Left hindlimb (tissue), 1 donor: Measurements from ENCODE around the gene CTSE.

ENCODE experiments used
- DNase-seq: peaks from one replicate; pipeline ENCODE4 v3.0.0-alpha.2; 2018

Gene CTSE

DNA sequence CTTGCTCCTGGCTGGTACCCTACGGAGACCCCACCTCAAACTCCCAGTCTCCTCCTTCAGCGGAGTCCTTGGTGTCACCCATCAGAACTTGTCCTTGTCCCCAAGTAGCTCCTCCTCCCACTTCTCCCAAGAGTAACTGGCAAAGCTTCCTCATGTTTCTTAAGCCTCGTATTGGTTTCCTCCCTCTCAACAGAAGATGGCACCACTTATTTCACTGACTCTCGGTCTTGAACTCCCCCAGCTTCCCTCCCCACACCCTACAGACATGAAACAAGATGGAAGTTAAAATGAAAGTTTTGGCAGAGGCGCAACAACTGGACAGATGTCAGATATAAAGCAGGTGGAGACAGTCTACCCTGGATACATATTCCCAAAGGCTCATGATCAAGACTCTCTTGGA, 33.9 kb downstream of the CTSE start:
- no peak for DNase-seq

DNA sequence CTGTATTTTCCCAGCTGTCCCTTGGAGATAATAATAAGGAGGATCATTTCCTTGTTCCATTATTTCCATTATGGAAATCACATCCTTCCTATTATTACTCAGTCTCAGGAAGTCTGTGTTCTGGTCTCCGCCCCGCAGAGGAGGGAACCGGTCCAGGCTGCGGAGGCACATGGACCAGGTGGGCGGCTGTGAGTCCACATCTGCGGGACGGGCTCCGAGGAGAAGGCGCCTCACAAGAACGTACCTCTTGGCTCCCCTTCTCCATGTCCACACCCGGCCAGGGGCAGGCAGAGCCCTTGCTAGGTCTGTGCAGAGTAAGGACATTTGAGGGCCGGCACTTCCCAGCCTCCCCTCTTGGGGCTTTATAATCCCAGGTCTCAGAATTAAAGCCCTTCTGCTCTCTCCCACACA, 35.1 kb downstream of the CTSE start:
- DNase-seq, result peak; percentile 53

DNA sequence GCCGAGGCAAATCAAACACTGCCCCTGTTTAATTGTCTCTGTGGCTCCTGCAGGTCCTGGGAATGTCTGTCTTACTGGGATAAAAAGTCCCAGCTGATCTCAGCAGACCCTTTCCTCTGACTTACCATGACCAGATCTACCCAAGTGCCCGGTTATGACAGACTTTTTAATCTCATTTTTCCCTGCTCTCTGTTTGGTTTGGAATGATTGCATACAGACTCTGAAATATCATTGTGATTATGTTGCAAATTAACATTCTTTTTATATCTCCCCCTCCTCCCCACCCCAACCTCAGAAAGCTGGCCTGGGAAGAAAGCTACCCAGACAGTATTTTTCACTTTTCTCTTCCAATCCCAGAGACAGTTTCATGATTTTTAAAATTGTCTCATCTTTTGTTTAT, 36.8 kb downstream of the CTSE start:
- no peak for DNase-seq

DNA sequence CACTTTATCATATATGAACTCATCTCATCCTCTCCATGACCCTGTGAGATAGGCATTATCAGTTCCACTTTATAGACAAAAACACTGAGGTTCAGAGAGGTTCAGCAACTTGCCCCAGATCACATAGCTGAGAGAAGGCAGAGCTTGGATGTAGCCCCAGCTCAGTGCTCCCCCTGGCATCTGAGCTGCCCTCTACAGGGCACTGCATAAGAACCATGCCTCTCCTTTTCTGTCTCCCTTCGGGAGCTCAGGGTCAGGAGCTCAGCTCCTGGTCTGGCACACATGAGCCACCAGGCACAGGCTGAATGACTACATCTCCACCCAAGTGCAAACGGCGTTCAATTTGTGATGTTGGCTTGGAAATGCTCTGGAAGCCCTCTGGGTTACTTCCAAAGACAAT, 37.4 kb downstream of the CTSE start:
- no peak for DNase-seq

DNA sequence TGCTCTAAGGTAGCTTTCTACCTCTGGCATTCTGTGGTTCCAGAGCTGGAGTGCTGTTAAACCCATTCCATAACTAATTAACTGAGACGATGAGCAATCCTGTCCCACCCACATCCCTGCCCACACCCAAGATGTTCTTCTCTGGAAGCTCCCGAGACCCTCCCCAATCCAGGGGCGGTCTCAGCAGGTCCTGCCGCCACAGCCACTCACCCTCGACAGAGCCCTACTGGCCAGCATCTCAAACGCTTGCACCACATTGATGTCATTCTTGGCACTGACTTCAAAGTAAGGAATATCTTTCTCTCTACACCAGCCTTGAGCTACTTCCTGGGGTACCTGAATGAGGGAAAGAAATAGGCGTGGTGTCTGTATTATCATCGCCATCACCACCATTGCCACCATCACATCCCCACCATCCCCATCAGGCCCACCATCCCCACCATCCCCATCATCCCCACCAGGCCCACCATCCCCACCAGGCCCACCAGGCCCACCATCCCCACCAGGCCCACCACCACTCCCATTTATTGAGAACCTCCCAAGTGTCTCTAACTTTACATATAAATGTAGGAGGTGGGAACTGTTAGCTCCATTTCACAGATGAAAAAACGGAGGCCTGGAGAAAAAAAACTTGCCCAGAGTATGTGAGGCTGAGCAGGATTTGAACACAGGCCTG, 38.2 kb downstream of the CTSE start:
- no peak for DNase-seq

DNA sequence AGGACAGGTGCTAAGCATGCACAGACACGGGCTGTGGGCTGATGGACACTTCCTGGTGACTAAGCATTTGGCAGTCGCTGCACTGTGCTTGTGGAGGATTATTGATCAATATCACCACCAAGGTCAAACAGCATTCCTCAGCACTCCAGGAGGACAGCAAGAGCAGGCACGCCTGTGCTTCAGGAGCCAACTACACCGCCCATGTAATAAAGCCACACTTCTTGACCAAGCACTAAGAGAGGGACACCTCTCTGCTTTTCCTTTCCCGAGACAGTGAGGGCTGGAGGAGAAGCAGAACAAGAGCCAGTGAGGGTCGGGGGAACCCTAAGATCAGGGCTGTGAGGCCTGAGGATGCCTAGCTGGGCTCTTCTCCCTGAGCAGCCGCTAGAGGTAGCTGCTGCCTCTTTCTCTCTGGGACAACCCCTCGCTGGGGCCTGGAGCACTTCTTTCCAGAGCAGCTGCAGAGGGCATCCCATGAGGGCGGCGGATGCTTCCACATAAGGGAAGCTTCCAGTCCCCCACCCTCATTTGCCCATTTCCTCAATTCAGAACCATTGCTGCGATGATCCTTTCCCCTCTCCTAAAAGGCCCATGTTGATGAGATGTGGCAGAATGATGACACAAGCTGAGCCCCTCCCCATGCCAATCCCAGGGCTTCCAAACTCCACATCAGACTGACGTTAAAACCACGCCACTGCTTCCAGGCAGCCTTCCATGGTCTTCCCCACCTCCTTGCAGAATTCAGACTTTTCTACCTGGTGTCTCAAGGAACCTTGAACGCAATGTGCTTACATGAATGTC, 39.6 kb downstream of the CTSE start:
- peak; percentile 80 for DNase-seq

DNA sequence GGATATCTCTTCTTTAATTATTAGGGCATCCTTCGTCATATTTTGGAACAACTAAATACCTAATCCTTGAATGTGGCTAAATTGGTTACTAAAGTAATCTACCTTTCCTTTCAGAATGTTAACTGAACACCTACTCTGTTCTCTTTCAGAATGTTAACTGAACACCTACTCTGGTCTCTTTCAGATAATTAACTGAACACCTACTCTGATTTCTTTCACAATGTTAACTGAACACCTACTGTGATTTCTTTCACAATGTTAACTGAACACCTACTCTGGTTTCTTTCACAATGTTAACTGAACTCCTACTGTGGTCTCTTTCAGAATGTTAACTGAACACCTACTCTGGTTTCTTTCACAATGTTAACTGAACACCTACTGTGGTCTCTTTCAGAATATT, 42.4 kb downstream of the CTSE start:
- no peak for DNase-seq

DNA sequence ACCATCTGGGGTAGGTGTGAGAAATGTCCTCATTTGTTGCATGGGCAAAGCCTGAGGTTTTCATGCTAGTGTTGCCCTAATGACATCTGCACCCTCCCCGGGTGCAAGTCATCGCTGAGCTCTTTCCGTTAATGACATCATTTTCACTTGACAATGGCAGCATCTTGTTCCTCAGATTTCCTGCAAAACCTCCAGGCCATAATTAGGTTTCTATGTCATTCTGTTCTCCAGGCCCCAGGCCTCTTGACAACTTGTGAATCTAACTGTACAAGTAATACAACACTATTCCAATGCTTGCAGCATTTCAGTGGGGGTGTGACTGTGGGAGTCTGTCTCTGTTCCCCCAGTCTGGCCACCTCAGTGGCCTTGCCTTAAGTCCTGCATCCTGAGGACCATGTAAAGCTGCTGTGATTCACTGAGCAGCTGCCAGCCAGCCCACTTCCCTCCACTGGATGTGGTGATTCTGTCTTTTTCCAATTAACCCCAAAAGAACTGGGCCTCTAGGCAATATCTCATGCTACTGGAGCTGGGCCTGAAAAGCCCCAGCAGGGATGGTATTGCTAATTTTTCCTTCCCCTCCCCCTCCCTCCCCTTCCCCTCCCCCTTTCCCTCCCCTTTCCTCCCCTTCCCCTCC, 43.3 kb downstream of the CTSE start:
- DNase-seq, result no peak

DNA sequence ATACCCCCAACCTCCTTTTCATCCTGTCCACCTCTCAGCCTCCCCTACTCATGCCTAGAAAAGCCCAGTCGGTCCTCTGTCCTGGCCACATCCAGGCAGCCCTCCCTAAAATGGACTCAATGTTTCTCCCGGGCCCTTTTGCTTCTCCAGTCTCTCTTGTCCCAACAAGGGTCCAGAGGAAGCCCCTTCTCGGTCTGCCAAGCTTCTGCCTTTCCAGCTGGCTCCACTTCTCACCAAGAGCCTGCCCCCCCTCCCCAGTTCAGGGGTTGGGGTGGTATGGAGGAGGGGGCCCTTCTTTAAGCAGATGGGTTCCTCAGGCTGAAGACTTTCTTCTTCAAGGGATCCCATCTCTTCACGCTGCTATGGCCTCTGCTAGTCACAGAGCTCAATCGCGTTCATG, 44.4 kb downstream of the CTSE start:
- no peak for DNase-seq

DNA sequence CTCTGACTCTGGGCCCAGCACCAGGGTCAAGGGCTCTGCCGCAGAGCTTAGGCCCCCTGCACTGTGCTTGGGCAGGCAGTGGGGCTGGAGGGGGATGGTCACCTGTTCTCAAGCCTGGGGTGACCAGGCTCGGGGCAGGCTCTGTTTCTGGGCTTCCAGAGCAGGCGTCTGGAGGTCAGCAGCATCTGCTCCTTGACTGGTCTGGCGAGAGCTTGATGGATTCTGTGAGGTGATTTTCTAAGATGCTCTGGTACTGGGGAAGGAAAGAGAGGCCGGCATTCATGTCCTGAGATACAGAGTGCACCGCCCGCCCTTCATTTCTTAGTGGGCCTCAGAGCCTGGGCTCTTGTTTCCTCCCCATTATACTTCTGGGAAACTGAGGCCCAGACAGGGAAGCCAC, 45.0 kb downstream of the CTSE start:
- no peak for DNase-seq

DNA sequence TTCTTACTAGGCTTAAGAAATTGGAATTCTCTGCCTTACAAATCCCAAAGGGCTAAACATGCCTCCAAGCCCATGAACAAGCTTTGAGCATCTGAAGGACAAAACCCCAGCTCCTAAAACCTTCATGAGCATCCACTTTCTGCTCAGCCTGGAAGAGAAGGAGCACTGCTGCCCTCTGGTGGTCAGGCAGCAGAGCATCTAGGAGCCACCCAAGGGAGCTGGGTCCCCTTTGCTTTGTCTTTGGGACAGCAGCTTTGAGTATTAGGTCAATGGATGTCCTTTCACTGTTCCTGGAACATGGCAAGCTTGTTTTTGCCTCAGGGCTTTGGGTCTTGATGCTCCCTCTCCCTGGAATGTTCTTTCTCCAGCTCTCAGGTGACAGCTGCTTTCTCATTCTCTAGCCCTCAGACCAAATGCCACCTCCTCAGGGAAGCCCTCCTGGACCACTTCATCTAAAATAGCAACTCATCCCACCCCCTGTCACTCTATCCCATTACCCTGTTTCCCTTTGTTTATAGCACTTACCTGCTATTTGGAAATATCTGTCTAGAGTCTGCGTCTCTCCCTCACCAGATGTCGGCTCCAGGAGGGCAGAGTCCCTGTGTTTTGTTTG, 46.2 kb downstream of the CTSE start:
- peak; percentile 82 for DNase-seq

DNA sequence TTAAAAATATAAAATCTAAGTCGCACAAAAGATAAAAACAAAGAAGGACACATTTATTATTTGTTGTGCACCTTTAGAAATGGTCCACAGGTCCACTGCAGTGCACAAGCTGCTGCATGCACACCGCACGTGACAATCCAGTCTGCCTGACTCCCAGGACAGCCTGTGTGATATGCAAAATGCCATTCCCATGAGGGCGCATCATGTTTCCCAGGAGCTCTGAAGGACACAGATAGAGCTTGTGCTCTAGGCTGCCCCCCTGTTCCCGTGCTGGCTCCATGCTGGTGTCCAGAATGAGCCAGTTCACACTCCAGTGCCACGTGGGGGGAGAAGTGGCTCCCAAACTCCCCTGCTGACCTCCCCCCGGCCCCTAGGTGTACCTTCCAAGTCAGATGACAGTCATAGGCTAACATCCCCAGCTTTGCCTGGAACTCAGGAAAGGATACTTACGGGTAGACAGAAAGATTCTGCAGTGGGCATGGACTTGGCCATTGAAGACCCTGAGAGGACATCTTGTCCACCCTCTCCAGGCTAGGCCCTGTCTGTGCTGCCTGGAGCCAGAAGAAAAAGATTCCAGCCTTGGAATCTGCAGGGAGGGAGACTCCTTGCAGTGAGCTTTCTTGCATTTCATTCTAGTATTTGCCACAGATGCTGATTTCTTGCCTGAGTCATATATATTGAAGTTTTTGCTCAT, 46.8 kb downstream of the CTSE start:
- DNase-seq, result no peak

DNA sequence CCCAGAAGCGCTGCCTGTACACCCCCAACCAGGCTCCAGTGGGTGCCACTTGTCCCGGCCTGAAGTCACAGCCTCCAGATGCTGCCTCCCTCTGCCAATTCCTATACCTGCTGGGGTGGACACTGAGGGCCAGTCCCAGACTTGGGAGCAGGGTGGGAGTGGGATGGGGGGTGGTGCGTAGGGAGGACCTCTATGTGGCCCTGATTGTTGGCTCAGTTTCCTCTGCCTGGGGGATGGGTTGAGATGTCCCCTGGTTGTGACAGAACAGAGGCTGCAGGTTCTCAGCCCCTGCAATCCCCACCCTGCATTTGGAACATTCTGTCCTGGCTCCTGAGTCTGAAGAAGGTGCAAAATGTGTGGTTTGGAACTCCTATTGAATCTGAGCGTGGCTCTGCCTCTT, 47.7 kb downstream of the CTSE start:
- no peak for DNase-seq

DNA sequence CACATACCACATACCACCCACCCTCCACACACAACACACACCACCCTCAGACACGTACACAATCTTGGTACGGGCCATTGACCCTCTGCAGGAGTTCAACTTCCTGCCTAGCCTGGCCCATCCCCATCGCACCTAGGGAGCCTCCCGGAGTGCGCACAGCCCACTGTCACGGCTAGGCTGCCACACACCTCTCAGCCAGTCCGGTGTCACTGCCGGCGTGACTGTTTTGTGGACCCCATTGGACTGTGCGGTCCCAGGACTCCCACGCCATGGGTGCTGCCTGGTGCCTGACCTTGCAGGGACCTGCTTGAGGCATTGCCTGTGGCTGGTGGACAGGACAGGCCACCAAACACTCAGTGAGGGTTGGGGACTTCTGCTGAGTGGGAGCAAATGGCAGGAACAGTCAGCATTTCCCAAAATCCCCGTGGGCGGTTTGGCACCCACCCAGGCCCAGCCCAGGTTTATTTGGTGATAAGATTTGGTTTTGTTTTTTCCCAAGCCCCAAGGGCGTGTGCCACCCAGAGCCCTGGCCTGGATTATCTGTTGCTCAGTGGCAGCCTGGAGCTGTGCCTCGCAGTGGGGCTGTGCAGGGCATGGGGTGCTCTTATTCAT, 48.2 kb downstream of the CTSE start:
- DNase-seq, result no peak

DNA sequence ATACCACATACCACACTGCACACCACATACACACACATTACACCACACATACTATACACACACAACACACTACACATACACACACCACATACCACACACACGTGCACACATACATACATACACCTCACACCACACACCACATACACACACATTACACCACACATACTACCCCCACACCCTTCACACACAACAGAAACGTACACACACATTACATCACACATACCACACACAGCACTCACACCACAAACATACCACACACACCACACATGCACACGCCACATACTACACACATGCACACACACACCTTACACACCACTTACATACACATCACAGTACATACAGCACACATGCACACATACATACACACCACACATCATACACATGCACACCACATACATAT, 49.0 kb downstream of the CTSE start:
- DNase-seq, result no peak

DNA sequence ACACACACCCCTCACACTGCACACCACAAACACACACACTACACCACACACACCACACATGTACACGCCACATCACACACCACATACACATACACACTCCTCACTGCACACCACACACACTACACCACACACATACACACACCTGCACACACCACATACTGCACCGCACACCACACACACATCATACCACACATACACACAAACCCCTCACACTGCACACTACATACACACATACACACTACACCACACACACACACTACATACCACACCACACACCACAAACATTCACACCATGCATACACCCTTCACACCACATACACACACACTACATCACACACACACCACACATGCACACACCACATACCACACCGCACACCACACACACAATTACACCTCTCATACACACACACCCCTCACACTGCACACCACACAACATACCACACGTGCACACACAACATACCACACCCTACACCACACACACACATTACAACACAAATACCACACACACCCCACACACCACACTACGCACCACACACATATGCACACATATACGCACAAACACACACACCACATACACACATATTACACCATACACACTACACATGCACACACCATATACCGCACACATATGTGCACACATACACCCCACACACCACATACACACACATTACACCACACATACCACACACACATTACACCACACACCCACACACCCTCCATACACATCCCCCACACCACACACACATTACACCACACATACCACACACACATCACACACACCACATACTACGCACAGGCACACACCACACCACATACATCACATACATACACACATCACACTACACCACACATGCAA, 50.1 kb downstream of the CTSE start:
- DNase-seq, result no peak

DNA sequence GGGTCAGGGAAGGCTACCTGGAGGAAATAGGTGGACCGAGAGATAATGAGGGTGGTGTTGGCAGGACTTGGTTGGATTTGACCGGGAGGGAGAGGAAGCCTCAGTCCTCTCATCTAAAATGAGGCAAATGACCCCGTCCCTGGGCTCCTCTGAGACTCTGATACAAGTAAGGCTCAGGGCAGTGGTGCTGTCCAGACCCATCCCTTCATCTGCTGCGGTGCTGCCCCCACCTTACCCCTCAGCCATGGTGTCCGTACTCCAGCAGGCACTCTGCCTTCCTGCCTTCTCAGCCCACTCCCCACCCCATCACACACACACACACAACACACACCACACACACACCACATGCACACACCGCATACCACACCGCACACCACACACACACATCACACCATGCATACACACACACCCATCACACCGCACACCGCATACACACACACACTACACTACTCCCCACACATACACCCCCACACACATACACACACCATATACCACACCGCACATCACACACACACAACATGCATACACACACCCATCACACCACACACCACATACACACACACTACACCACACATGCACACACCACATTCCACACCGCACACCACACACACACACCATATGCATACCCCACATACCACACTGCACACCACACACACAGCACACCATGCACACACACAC, 51.1 kb downstream of the CTSE start:
- DNase-seq, result no peak

DNA sequence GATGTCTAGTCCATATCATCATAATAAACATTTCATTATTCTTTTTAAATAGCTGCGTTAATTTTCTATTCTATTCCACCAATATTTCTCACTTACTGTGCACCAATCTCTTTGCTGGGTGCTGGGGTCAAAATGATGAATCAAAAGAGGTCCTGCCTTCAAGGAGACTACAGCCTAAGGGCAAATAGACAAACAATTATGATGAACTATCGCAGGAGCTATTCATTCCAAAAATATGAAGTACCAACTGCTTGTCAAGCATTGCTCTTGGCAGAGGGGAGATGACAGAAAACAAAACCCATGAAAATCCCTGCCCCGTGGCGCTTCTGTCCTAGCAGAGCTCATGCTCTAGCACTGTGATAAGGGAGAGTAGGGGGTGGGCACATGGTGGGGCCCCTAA, 51.6 kb downstream of the CTSE start:
- DNase-seq, result no peak

DNA sequence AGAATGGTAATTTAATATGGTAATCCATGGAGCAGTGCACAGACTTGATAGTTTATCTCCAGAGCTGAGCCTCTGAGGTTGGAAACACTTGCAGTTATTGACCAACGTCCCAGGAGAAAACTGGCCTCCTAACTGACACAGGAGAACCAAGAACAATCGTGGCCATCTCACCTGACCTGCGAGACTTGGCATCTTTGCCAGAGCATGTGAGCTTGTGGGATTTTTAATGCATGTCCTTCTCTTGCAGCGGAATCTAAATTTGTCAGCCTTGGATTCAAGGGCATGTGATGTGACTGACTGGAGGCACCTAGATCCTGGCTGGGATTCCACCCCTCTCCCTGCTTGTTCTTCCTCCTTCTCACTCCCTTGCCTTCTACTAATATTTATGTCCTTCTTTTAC, 52.6 kb downstream of the CTSE start:
- no peak for DNase-seq

DNA sequence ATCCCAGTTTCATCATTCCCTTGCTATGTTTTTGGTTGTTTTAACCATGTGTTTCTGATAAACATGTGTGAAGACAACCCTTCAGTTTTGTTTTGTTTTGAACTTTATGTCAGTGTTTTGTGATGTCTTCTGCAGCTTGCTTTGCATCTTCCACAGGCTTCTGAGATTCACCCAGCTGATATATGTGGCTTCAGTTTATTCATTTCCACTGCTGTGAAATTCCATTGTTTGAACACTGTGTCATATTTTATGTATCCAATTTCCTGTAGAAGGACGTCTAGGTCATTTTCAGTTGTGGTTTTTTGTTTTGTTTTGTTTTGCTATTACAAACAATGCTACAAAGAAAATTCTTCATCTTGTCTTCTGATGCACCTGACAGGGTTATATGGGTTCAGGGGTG, 53.2 kb downstream of the CTSE start:
- no peak for DNase-seq

DNA sequence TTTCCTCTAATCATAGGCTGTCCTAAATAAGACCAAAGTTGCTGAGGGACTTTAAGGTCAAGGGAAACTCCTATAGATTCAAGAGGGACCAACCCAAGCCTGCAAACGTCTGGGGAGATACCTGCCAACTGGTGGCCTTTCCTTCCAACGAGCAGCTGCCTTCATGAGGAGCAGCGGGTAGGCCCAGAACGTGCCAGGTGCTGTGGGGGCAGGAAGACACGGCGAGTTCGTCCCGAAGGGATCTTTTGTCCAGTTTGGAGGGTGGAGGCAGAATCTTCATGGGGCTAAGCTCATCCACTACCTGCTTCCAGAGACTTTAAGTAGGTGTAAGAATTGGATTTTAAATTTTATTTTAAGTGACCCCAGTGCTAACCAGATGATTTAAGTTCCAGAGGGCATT, 54.5 kb downstream of the CTSE start:
- DNase-seq, result no peak
